Fibroblast of the aortic adventitia (primary cell): ENCODE measurements around the gene RYR3. TPM values are rescaled to one million over a fixed set of nuclear protein-coding genes. Genes with fewer than 3 reads are reported as not detected.

ENCODE experiments used
- DNase-seq: peaks from one replicate; pipeline ENCODE4 v3.0.0-alpha.2; 2010; ENCODE audit warnings: low read depth
- H3K4me3 ChIP-seq: 2 replicates; pipeline ENCODE4 v1.5.1; 2011; ENCODE audit warnings: low read depth, mild to moderate bottlenecking, control low read depth, low read length, moderate library complexity
- total RNA-seq: library from RNA; depleted of rRNA; stranded (reverse); fragments of >200 nt; gene quantifications from 2 replicates; pipeline ENCODE4 v1.2.3, GENCODE V29; 2012; ENCODE audit warnings: low replicate concordance
- TF ChIP-seq, protein P1 (sequence below): IDR thresholded peaks from 2 replicates; pipeline ENCODE4 v1.5.1; 2011; ENCODE audit warnings: mild to moderate bottlenecking, low read length, control low read depth, inconsistent platforms; ENCODE audit not compliant: insufficient read depth

RYR3 gene
- total RNA-seq, 1 donor: not detected

DNA sequence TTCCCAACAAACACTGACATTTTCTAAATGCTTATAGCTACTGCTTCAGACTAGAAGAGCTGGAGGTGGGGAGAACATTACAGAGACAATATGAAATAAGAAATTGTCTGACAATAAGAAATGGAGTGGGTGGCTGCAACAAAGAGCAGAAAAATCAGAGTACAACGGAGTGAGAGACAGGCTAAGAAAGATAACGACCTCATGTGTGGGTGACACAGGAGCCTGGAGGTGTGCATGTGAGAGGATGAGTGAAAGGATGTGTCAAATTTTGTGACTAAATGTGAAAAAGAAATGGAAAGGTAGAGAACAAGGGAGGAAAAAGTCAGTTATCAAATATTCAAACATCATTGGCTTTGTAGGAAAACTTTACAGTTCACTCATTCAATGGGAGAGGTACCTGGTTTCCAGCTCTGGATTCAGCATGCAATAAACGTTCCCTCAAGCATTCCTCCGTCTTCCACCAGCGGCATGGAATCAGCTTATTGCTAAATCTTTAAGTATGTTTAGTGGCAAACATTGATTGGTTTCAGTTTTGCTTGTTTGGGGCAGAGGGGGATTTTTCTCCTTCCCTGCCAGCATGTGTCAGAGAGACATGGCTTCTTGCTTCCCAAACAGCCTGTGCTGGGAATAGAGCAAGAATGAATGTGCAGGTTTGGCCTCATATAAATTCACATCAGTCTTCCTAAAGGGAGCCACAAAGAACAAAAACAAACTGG is 553.8 kb downstream of the RYR3 start:
- DNase-seq: peak; percentile 19
- no peak overlapping the region for H3K4me3 ChIP-seq
- TF ChIP-seq, protein P1, sequence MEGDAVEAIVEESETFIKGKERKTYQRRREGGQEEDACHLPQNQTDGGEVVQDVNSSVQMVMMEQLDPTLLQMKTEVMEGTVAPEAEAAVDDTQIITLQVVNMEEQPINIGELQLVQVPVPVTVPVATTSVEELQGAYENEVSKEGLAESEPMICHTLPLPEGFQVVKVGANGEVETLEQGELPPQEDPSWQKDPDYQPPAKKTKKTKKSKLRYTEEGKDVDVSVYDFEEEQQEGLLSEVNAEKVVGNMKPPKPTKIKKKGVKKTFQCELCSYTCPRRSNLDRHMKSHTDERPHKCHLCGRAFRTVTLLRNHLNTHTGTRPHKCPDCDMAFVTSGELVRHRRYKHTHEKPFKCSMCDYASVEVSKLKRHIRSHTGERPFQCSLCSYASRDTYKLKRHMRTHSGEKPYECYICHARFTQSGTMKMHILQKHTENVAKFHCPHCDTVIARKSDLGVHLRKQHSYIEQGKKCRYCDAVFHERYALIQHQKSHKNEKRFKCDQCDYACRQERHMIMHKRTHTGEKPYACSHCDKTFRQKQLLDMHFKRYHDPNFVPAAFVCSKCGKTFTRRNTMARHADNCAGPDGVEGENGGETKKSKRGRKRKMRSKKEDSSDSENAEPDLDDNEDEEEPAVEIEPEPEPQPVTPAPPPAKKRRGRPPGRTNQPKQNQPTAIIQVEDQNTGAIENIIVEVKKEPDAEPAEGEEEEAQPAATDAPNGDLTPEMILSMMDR: no peak

DNA sequence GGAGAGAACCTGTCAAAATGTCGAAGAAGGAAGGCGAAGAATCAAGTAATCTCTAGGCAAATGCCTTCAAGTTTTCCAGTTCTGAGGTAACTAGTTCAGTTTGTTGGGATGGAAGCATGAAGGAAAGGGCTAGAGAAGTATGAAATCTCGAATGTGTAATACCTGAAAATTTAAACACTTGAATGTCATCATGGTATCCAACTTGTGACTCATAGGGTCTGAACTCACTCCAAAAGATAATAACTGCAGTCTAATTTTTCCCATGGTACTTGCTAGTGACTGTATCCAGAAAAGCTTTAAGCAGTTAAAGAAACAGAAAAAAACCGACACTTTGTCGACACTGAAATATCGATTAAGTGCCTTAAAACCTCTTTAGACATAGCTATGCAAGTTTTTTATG is 554.6 kb downstream of the RYR3 start:
- TF ChIP-seq, protein P1: no peak
- H3K4me3 ChIP-seq: no peak overlapping the region
- DNase-seq: peak; percentile 90

DNA sequence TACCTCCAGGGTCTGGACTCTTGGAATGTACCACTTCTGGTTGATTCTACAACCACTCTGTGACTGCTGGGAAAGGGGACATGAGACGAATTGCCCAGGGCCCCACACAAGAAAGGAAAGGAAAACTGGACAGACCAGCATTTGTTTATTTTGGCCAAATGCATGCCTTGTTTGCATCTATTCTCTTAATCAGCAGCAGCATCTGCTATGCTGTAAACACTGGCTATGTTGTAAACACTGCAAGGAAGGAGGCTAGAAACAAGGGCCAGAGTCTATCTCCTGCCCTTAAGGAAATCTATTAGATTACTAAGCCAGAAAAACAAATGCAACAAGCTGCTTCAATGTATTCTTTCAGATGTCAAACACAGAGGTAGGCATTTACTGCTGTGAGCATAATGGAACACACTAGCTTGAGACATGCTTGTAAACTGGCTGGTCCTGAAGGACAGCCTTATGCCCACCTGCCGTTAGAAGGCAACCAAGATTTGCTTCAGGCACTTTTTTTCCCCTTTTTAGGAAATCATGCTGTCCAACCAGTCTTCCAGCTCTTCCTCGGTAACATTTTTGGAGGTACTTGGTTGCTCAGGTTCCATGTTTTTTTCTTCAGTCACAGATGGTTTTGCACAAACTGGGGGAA is 555.5 kb downstream of the RYR3 start:
- DNase-seq: no peak
- TF ChIP-seq, protein P1: no peak
- no peak overlapping the region for H3K4me3 ChIP-seq

DNA sequence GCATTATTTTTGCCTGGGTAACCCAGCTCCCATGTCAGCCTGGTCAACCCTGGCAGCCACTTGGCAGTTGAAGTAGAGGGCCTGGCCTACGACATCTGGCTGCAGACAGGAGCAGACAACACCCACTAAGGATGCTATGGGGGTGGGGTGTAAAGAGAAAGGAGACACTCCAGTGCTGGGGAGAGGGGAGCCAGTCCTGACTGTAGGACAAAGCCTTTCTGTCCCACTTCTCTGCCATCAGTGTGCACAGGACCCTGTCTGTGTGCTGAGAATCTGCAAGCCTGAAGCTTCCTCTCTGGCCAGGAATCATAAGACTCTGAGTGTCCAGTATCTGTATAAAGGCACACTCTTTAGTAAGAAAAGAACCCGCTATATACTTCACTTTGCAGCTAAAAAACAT is 561.2 kb downstream of the RYR3 start:
- no peak overlapping the region for H3K4me3 ChIP-seq
- TF ChIP-seq, protein P1: no peak
- DNase-seq: no peak

DNA sequence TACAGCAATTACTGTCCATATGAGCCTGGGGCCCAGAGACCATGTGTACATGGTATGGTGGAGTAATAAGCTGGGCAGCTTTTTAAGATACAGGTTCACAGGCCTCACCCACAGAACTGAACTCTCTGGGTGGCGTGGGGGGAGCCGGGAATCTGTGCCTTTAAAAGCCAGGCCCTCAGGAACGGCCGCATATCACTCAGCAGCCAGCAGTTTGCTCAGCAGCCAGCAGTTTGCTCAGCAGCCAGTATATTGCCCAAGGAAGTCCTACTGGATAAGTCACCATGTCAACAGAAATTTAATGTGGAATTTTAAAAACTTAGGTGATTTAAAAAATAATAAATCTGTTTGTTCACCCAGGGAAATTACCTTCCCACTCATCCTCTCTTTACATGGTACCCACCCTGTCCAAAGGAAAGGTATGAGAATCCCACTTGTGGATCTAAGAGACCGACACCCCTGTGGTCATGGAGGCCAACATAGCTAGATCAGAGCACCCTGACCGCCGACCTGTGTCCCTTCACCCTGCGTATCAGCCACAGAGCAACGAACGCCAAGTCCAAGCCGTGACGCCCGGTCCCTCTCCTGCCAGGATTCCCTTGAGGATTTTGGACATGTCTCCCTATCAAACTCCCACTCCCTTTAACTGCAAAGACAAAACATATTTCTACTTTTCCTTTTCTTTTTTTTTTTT is 561.8 kb downstream of the RYR3 start:
- TF ChIP-seq, protein P1: no peak
- peak; percentile 53 for DNase-seq
- no peak overlapping the region for H3K4me3 ChIP-seq

DNA sequence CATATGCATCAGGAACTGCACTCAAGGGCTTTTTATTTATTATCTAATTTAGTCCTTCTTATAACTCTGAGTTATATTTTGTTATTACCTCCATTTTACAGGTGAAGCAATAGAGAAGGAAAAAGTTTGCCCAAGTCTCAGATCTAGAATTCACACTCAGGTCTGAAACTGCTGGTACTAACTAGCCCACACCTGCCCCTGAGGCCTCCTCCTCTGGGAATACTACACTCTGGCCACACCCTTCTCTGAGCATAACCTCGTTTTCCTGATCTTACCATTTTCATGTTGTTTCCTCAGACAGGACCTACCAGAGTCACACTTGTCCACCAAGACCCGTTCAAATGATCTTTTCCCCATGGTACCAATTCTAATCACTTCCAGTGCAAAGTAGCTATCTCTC is 563.4 kb downstream of the RYR3 start:
- no peak overlapping the region for H3K4me3 ChIP-seq
- DNase-seq: no peak
- TF ChIP-seq, protein P1: no peak
